Lower leg skin (tissue), 3 donors: ENCODE data around the gene TNIP1.

Source experiments
- CTCF ChIP-seq, 3 donors: fragments of 450-650 bp; IDR thresholded peaks; one replicate each; pipeline ENCODE4 v1.5.1; 2016; ENCODE audit warnings: antibody characterized with exemption in 3 of 3, mild to moderate bottlenecking in 3 of 3, moderate library complexity in 2 of 3
- POLR2A ChIP-seq, 2 donors: fragments of 450-650 bp; IDR thresholded peaks; one replicate each; pipeline ENCODE4 v1.6.1; 2016 to 2017; ENCODE audit warnings: antibody characterized with exemption in 2 of 2, mild to moderate bottlenecking in 1 of 2, moderate library complexity in 1 of 2

- TF ChIP-seq POLR2A (IDR thresholded peaks at IDR 0.05) (no peak), CTCF (IDR thresholded peaks at IDR 0.05) (no peak)
These were observed 93.1 kb downstream of the TNIP1 start for GRCh38 chr5:150987746-150988145.
